Parathyroid adenoma (tissue), 2 donors: Measurements from ENCODE around the gene HCFC2.

Experiments
- H2AFZ ChIP-seq: fragments of 300-600 bp; sonication (generic); one replicate; pipeline ENCODE4 v1.7.0; 2017; ENCODE audit warnings: antibody characterized with exemption, mild to moderate bottlenecking
- H3K27ac ChIP-seq: fragments of 300-600 bp; sonication (generic); one replicate; pipeline ENCODE4 v1.7.0; 2017
- H3K27me3 ChIP-seq: fragments of 300-600 bp; sonication (generic); one replicate; pipeline ENCODE4 v1.7.0; 2017; ENCODE audit warnings: low read length; ENCODE audit not compliant: control insufficient read depth, insufficient read depth
- H3K36me3 ChIP-seq: fragments of 300-600 bp; sonication (generic); one replicate; pipeline ENCODE4 v1.7.0; 2017; ENCODE audit warnings: low read length; ENCODE audit not compliant: control insufficient read depth, insufficient read depth
- H3K4me1 ChIP-seq: fragments of 300-600 bp; sonication (generic); one replicate; pipeline ENCODE4 v1.7.0; 2017; ENCODE audit warnings: control low read depth
- H3K4me2 ChIP-seq: fragments of 300-600 bp; sonication (generic); one replicate; pipeline ENCODE4 v1.7.0; 2017; ENCODE audit warnings: low read length
- H3K4me3 ChIP-seq: fragments of 300-600 bp; sonication (generic); one replicate; pipeline ENCODE4 v1.7.0; 2017; ENCODE audit warnings: low read depth, low read length
- H3K79me2 ChIP-seq: fragments of 300-600 bp; sonication (generic); one replicate; pipeline ENCODE4 v1.7.0; 2017; ENCODE audit warnings: control low read depth
- H3K9ac ChIP-seq: fragments of 300-600 bp; sonication (generic); one replicate; pipeline ENCODE4 v1.7.0; 2017; ENCODE audit warnings: mild to moderate bottlenecking
- H3K9me3 ChIP-seq: fragments of 300-600 bp; sonication (generic); one replicate; pipeline ENCODE4 v1.7.0; 2017; ENCODE audit warnings: low read length; ENCODE audit not compliant: control insufficient read depth
- TF ChIP-seq, protein P1 (sequence below): fragments of 300-600 bp; sonication (generic); IDR thresholded peaks from one replicate; pipeline ENCODE4 v1.7.0; 2017; ENCODE audit warnings: antibody characterized with exemption, mild to moderate bottlenecking
- donor health status: primary hyperparathyroidism.

HCFC2 gene

DNA sequence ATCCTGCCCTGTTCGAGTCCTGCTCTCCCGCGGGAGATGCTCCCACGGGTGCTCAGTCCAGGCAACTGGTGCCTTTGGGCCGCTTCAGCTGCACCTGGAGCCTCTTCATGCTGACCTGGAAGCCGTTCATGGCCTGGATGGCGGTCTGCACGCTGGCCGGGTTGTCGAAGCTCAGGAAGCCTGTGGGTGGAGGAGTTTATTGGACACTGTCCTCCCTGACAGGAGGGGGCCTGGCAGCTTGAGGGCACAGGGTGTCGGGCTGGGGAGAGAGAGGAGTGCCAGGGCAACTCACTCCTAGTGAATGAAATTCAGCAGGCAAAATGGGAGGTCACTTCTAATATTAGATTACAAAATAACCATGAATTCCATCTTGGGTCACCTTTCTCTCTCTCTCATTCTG is 83.0 kb downstream of the HCFC2 start:
- Histone ChIP-seq H3K4me1 (no peaks in the 10 kb centered on the region), H3K36me3 (no peaks in the 10 kb centered on the region), H3K9me3 (no peaks in the 10 kb centered on the region), H3K27ac (no peak overlapping the region), H3K27me3 (no peaks in the 10 kb centered on the region), H2AFZ (no peak overlapping the region), H3K79me2 (no peaks in the 10 kb centered on the region), H3K9ac (no peak overlapping the region), H3K4me2 (no peak overlapping the region), H3K4me3 (no peak overlapping the region)
- TF ChIP-seq, protein P1, sequence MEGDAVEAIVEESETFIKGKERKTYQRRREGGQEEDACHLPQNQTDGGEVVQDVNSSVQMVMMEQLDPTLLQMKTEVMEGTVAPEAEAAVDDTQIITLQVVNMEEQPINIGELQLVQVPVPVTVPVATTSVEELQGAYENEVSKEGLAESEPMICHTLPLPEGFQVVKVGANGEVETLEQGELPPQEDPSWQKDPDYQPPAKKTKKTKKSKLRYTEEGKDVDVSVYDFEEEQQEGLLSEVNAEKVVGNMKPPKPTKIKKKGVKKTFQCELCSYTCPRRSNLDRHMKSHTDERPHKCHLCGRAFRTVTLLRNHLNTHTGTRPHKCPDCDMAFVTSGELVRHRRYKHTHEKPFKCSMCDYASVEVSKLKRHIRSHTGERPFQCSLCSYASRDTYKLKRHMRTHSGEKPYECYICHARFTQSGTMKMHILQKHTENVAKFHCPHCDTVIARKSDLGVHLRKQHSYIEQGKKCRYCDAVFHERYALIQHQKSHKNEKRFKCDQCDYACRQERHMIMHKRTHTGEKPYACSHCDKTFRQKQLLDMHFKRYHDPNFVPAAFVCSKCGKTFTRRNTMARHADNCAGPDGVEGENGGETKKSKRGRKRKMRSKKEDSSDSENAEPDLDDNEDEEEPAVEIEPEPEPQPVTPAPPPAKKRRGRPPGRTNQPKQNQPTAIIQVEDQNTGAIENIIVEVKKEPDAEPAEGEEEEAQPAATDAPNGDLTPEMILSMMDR, result no peak

DNA sequence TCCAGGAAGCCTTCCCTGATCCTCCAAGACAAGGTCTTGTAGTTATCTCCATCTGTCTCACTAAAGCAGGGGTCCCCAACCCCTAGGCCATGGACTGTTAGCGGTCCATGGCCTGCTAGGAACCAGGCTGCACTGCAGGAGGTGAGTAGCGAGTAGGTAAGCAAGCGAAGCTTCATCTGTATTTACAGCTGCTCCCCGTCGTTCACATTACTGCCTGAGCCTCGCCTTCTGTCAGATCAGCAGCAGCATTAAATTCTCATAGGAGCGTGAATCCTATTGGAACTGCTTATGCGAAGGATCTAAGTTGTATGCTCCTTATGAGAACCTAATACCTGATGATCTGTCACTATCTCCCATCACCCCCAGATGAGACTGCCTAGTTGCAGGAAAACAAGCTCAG is 86.1 kb downstream of the HCFC2 start:
- H3K4me1 ChIP-seq, result peaks cover 4% of the 10 kb centered on the region
- no peaks in the 10 kb centered on the region for H3K36me3 ChIP-seq
- no peak overlapping the region for H2AFZ ChIP-seq
- H3K27me3 ChIP-seq, result no peaks in the 10 kb centered on the region
- H3K4me2 ChIP-seq, result no peak overlapping the region
- H3K27ac ChIP-seq, result no peak overlapping the region
- TF ChIP-seq, protein P1, result no peak
- H3K9me3 ChIP-seq, result no peaks in the 10 kb centered on the region
- no peak overlapping the region for H3K4me3 ChIP-seq
- no peaks in the 10 kb centered on the region for H3K79me2 ChIP-seq
- H3K9ac ChIP-seq, result no peak overlapping the region

DNA sequence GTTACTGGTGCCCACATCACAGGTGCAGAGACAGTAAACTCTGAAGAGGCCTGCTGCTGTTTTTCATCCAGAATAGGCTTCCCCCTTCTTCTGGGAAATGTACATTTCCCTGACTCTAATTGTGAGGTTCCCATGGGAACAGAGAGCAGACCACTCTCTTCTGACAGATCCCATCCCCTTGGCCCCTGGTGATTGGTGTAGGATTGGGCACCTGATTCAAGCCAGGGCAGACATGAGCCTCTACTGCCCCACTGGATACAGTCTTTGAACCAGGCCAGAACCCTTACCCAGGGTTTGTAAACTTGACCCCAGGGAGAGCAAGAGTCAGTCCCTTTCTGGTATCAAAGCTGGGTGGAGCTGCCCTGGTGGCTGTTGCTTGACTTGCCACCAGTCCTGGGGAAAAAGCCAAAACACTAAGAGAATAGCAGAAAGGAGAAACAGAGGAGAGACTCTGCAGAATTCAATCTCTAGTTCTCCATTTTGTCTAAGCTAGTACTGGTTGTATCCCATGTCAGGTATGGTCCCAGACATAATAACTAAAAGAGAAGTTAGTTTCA is 88.4 kb downstream of the HCFC2 start:
- Histone ChIP-seq H3K4me3 (no peak overlapping the region), H3K9ac (no peak overlapping the region), H3K4me1 (peaks cover 4% of the 10 kb centered on the region), H3K9me3 (no peaks in the 10 kb centered on the region), H3K27me3 (no peaks in the 10 kb centered on the region), H3K27ac (no peak overlapping the region), H3K36me3 (no peaks in the 10 kb centered on the region), H3K4me2 (no peak overlapping the region), H3K79me2 (no peaks in the 10 kb centered on the region), H2AFZ (peak overlapping the region; percentile 1)
- TF ChIP-seq, protein P1, result no peak

DNA sequence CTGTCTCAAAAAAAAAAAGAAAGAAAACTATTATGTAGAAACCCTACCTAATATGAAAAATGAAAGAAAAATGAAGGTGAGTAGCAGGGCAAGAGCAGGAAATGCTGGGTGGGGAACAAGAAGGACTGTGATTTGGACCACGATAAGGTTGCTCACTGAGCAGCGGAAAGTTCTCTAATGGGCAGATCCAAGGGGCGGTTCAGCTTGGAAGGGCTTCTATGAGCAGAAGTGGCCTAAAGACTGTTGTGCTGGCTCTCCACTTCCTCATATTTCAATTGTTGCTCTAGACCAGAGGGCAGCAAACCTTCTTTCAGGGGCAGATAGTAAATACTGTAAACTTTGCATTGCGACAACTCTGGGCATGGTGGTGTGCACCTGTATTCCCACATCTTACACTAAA is 90.0 kb downstream of the HCFC2 start:
- TF ChIP-seq, protein P1, result no peak
- Histone ChIP-seq H3K27ac (no peak overlapping the region), H2AFZ (peak overlapping the region; percentile 33), H3K9ac (no peak overlapping the region), H3K4me3 (no peak overlapping the region), H3K4me2 (no peak overlapping the region), H3K9me3 (no peaks in the 10 kb centered on the region), H3K79me2 (no peaks in the 10 kb centered on the region), H3K27me3 (no peaks in the 10 kb centered on the region), H3K36me3 (no peaks in the 10 kb centered on the region), H3K4me1 (peaks cover 4% of the 10 kb centered on the region)

DNA sequence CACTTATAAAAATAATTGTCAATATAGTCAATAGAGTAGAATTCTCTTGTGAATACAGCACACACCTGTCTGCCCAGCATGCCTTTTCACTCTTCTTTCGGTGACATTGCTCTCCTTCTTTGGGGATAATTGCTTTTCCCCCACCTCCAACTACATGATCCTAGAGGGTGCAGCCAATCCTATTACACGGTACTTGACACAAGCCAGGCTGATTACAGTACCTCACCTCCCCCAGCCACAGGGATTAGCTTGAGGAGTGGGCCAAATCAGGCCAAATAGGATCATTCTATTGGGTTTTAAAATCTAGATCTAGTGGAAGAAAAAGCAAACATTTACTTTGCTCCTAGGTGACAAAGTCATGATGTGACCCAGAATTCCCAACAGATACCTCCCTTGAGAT is 90.5 kb downstream of the HCFC2 start:
- Histone ChIP-seq H3K9ac (no peak overlapping the region), H3K27ac (no peak overlapping the region), H3K4me3 (no peak overlapping the region), H3K79me2 (no peaks in the 10 kb centered on the region), H3K4me1 (peaks cover 4% of the 10 kb centered on the region), H3K27me3 (no peaks in the 10 kb centered on the region), H3K4me2 (no peak overlapping the region), H3K9me3 (no peaks in the 10 kb centered on the region), H3K36me3 (no peaks in the 10 kb centered on the region), H2AFZ (peak overlapping the region; percentile 33)
- TF ChIP-seq, protein P1, result no peak
